K562 (cell line): ENCODE measurements around the gene CTDSP1. TPM values are rescaled to one million over a fixed set of nuclear protein-coding genes. Genes with fewer than 3 reads are reported as not detected.

Experiments used
- ATAC-seq: fragments of 200-7000 bp; cut with Tn5 transposase; 3 replicates; pipeline ENCODE4 v1.9.1; 2020; ENCODE audit warnings: moderate library complexity
- BruUV-seq: library from RNA; stranded (reverse); fragments of 400-500 nt; replicated peaks from 2 replicates; lab custom pipeline; 2021; lab: Mats Ljungman, UMichigan
- CTCF ChIA-PET: fragments of 300-600 bp; formaldehyde crosslinking; extraction: SDS; loops from one replicate; lab custom pipeline; 2021; ENCODE audit warnings: low intra/inter-chr PET ratio; lab: Yijun Ruan, JAX
- POLR2A ChIA-PET: fragments of 300-600, 350-650 bp; sonication (Branson Sonifier 250); formaldehyde crosslinking; extraction: SDS; loops from one replicate; lab custom pipeline; 2021; ENCODE audit warnings: antibody characterized with exemption, inconsistent platforms; lab: Yijun Ruan, JAX
- DNase-seq, 4 experiments: peaks; one replicate each; pipeline versions ENCODE4 v3.0.0 to v3.0.0-alpha.2; 2011 to 2018; ENCODE audit warnings: low spot score in 3 of 4, mixed read lengths in 3 of 4; ENCODE audit errors: extremely low read depth in 1 of 4
- FAIRE-seq: peaks from 2 replicates; lab custom pipeline; 2011; peaks lifted over from hg19 to GRCh38; lab: Jason Lieb, UNC
- H2AFZ ChIP-seq: 2 replicates; pipeline ENCODE4 v1.6.0; 2011; ENCODE audit warnings: low read depth, low read length, control low read depth, inconsistent platforms
- H3K27ac ChIP-seq: fragments of 200-600 bp; 3 replicates; pipeline ENCODE4 v1.8.0; 2011; ENCODE audit warnings: low read depth, mild to moderate bottlenecking, control low read depth, inconsistent platforms, low read length, moderate library complexity, mixed read lengths; ENCODE audit errors: extremely low read depth
- H3K27me3 ChIP-seq, 2 experiments: fragments of 300-600 bp in 1 of 2; 2 replicates in 1 of 2; 3 replicates in 1 of 2; pipeline versions ENCODE4 v1.6.0 to v1.8.0; 2011; ENCODE audit warnings: inconsistent platforms in 2 of 2, low read length in 2 of 2, mild to moderate bottlenecking in 1 of 2, mixed read lengths in 1 of 2, moderate library complexity in 1 of 2; ENCODE audit not compliant: control insufficient read depth in 2 of 2, insufficient read depth in 2 of 2
- H3K36me3 ChIP-seq: fragments of 300-600 bp; 3 replicates; pipeline ENCODE4 v1.8.0; 2011; ENCODE audit warnings: mild to moderate bottlenecking, low read length, inconsistent platforms; ENCODE audit not compliant: control insufficient read depth, insufficient read depth
- H3K4me1 ChIP-seq, 2 experiments: fragments of 200-600 bp in 1 of 2; replicated peaks in 1 of 2; 2 replicates in 1 of 2; 3 replicates in 1 of 2; pipeline versions ENCODE4 v1.5.1 to v1.8.0; 2011; ENCODE audit warnings: inconsistent platforms in 2 of 2, low read length in 2 of 2, mild to moderate bottlenecking in 1 of 2, mixed read lengths in 1 of 2, moderate library complexity in 1 of 2; ENCODE audit not compliant: control insufficient read depth in 2 of 2, insufficient read depth in 2 of 2
- H3K4me2 ChIP-seq: 2 replicates; pipeline ENCODE4 v1.6.1; 2011; ENCODE audit warnings: low read length, control low read depth, inconsistent platforms, mixed read lengths; ENCODE audit not compliant: insufficient read depth
- H3K4me3 ChIP-seq: fragments of 200-600 bp; sonication (generic), shearing (Covaris generic); 2 replicates; pipeline ENCODE4 v1.5.1; 2016; ENCODE audit warnings: control low read depth, inconsistent platforms
- H3K79me2 ChIP-seq: fragments of 200-600 bp; 3 replicates; pipeline ENCODE4 v1.8.0; 2011; ENCODE audit warnings: low read length, inconsistent platforms; ENCODE audit not compliant: control insufficient read depth, insufficient read depth
- H3K9ac ChIP-seq, 2 experiments: 2 replicates each; pipeline versions ENCODE4 v1.6.0 to v1.6.1; 2011; ENCODE audit warnings: low read depth in 2 of 2, low read length in 2 of 2, control low read depth in 1 of 2, inconsistent platforms in 1 of 2, mild to moderate bottlenecking in 1 of 2, mixed read lengths in 1 of 2; ENCODE audit not compliant: insufficient read depth in 1 of 2
- H3K9me1 ChIP-seq: one replicate; pipeline ENCODE4 v1.6.0; 2011; ENCODE audit warnings: inconsistent platforms, mild to moderate bottlenecking, low read length, moderate library complexity; ENCODE audit not compliant: control insufficient read depth, insufficient read depth
- H3K9me3 ChIP-seq: replicated peaks from 2 replicates; pipeline ENCODE4 v1.5.1; 2011; ENCODE audit warnings: low read depth, low read length, inconsistent platforms; ENCODE audit not compliant: control insufficient read depth, insufficient read depth
- H4K20me1 ChIP-seq: replicated peaks from 2 replicates; pipeline ENCODE4 v1.6.1; 2011; ENCODE audit warnings: low read length, inconsistent platforms, mixed read lengths; ENCODE audit not compliant: control insufficient read depth, insufficient read depth
- NFIC ChIP-seq: fragments of 450-650 bp; IDR thresholded peaks from 2 replicates; pipeline ENCODE4 v1.6.1; 2017; ENCODE audit warnings: mild to moderate bottlenecking, inconsistent platforms
- TBL1XR1 ChIP-seq, 2 experiments: IDR thresholded peaks; 2 replicates each; pipeline ENCODE4 v1.6.1; 2012; ENCODE audit warnings: improper control_type of control experiment in 2 of 2, low read length in 2 of 2, mild to moderate bottlenecking in 1 of 2
- WGBS: fragments of 100-300 bp; shearing (Covaris generic); methylation state at CpG from one replicate; pipeline ENCODE4 v1.1.6; 2016; ENCODE audit warnings: low coverage, mixed read lengths; ENCODE audit not compliant: insufficient coverage; ENCODE audit errors: missing lambda C conversion rate; 5-methylcytosine and 5-hydroxymethylcytosine counted together
- in situ Hi-C: fragments of 300-500 bp; cut with MboI; formaldehyde crosslinking; loops from 4 replicates; pipeline ENCODE4 v1.15.0; 2018; ENCODE audit warnings: inconsistent platforms, mixed read lengths
- intact Hi-C: fragments of 100-400 bp; cut with micrococcal nuclease; formaldehyde crosslinking; loops from 2 replicates; pipeline ENCODE4 v1.14.2; 2022
- polyA plus RNA-seq, 8 experiments: library from polyadenylated mRNA; depleted of rRNA in 4 of 8; stranded (reverse) in 5 of 8; unstranded in 3 of 8; fragments of >200 nt; fragmentation: Nextera tagmentation in 2 of 8; fragmentation: Illumina TruSeq in 1 of 8; extraction: Ambion mirVana in 2 of 8; extraction: Trizol in 1 of 8; gene quantifications; 2 replicates each; pipeline versions ENCODE4 v1.2.1 to v1.2.3, GENCODE V29; 2011 to 2014; ENCODE audit warnings: inconsistent platforms in 1 of 8, missing spikeins in 1 of 8
- total RNA-seq, 7 experiments: library from RNA; depleted of rRNA in 6 of 7; stranded (reverse); fragments of >200 nt in 6 of 7; fragmentation: Illumina TruSeq in 2 of 7; extraction: Trizol in 2 of 7; gene quantifications; 2 replicates each; pipeline versions ENCODE4 v1.2.1 to v1.2.3, GENCODE V29; 2011 to 2021; ENCODE audit warnings: low replicate concordance in 1 of 7
- TF ChIP-seq, protein P1 (sequence below): IDR thresholded peaks from 2 replicates; pipeline ENCODE4 v1.6.1; 2011; ENCODE audit not compliant: insufficient read length; ENCODE audit errors: extremely low read depth
- TF ChIP-seq, protein P2 (sequence below): conservative IDR thresholded peaks from 2 replicates; pipeline ENCODE4 v1.6.1; 2011; ENCODE audit warnings: low read depth, mild to moderate bottlenecking, low read length; ENCODE audit not compliant: control insufficient read depth

CTDSP1 gene
- total and polyA plus RNA-seq, 9 of the 15 experiments (the other 6 are each of a cell fraction or from before 2014, with no cell fraction given): 2.4 to 74.8 (median 45.8) TPM

DNA sequence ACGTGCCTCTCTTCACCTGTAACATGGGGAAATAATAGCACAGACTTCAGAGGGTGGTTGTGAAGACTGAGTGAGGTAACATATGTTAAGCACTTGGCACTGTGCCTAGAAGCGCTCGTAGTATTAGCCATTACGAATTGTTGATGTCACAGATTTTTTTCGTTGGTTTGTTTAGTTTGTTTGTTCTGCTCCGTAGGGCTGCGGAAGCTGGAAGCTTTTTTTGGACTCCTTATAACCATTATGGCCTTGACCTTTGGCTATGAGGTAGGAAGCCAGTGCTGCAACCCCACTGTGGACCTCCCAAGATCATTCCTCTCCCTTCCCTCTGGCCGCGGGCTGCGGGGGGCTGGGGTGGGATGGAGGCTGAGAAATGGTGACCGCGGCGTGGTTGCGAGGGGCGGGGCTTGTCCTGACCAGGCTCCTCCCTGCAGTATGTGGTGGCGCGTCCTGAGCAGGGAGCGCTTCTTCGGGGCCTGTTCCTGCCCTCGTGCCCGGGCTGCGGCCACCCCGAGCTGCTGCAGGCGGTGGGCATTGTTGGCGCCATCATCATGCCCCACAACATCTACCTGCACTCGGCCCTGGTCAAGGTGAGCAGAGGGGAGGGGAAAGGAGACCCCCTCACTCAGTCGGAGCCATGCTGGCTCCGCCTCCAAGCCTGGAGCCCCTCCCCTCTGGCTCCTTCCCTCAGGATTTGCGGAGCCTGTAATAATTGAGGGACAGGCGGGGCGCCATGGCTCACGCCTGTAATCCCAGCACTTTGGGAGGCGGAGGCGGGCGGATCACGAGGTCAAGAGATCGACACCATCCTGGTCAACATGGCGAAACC lies 12.1 kb upstream of the CTDSP1 start:
- H3K9me1 ChIP-seq: no peaks in the 10 kb centered on the region
- H3K27ac ChIP-seq: no peak overlapping the region
- ChIA-PET CTCF (no interaction called here), POLR2A (interaction anchor here (0.7 to 1.2 kb wide), 2 partner anchors 54 to 183 kb away, joined by 3 to 5 read pairs; no protein-coding TSS in a partner anchor)
- in situ Hi-C loops: no loop called here
- TF ChIP-seq TBL1XR1 (IDR thresholded peaks at IDR 0.05; ENCODE audit: low read length in 2 of 2) (no peak), NFIC (peak; percentile 88)
- TF ChIP-seq, protein P1, sequence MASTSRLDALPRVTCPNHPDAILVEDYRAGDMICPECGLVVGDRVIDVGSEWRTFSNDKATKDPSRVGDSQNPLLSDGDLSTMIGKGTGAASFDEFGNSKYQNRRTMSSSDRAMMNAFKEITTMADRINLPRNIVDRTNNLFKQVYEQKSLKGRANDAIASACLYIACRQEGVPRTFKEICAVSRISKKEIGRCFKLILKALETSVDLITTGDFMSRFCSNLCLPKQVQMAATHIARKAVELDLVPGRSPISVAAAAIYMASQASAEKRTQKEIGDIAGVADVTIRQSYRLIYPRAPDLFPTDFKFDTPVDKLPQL: no peak
- TF ChIP-seq, protein P2, sequence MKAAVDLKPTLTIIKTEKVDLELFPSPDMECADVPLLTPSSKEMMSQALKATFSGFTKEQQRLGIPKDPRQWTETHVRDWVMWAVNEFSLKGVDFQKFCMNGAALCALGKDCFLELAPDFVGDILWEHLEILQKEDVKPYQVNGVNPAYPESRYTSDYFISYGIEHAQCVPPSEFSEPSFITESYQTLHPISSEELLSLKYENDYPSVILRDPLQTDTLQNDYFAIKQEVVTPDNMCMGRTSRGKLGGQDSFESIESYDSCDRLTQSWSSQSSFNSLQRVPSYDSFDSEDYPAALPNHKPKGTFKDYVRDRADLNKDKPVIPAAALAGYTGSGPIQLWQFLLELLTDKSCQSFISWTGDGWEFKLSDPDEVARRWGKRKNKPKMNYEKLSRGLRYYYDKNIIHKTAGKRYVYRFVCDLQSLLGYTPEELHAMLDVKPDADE: no peak
- H3K36me3 ChIP-seq: no peaks in the 10 kb centered on the region
- ATAC-seq (peak; percentile 49), DNase-seq (no peak), FAIRE-seq (no peak)
- no peaks in the 10 kb centered on the region for H4K20me1 ChIP-seq
- H3K79me2 ChIP-seq: no peaks in the 10 kb centered on the region
- H3K9me3 ChIP-seq: no peaks in the 10 kb centered on the region
- 65% methylated on average over 23 of the region's 38 CpGs for WGBS
- peak overlapping the region in 1 of 2 experiments; percentile 2; a peak in 2 of 4 replicates for H3K9ac ChIP-seq
- intact Hi-C loops: no loop called here
- H3K4me1 ChIP-seq: peaks cover 7 to 20% of the 10 kb centered on the region in 2 experiments; a peak in 4 of 5 replicates
- H2AFZ ChIP-seq: no peak overlapping the region
- H3K4me3 ChIP-seq: no peak overlapping the region
- no peak overlapping the region for H3K4me2 ChIP-seq
- no TSS peak for BruUV-seq
- no peaks in the 10 kb centered on the region for H3K27me3 ChIP-seq
